ENCODE measurements around the gene SUGP2.

DNA sequence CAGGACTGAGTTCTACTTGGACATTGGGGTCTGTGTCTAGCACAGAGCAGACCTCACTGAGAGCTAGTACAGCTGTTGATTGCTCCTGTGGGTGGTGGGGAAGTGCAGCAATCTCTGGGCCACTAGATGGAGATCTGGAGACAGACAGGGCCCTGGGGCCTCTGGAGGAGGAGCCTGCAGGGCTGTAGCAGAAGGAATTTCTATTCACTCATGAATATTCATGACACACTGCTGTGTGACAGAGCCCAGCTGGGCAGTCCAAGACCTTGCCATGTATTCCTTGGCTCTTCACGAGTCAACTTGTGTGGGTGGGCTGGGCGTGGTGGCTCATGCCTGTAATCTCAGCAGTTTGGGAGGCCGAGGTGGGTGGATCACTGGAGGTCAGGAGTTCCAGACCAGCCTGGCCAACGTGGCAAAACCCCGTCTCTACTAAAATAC lies 37.5 kb downstream of the SUGP2 start:
- TF ChIP-seq, protein P1, sequence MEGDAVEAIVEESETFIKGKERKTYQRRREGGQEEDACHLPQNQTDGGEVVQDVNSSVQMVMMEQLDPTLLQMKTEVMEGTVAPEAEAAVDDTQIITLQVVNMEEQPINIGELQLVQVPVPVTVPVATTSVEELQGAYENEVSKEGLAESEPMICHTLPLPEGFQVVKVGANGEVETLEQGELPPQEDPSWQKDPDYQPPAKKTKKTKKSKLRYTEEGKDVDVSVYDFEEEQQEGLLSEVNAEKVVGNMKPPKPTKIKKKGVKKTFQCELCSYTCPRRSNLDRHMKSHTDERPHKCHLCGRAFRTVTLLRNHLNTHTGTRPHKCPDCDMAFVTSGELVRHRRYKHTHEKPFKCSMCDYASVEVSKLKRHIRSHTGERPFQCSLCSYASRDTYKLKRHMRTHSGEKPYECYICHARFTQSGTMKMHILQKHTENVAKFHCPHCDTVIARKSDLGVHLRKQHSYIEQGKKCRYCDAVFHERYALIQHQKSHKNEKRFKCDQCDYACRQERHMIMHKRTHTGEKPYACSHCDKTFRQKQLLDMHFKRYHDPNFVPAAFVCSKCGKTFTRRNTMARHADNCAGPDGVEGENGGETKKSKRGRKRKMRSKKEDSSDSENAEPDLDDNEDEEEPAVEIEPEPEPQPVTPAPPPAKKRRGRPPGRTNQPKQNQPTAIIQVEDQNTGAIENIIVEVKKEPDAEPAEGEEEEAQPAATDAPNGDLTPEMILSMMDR (IDR thresholded peaks at IDR 0.05) = no peak
- TF ChIP-seq POLR2A (IDR thresholded peaks at IDR 0.05) = no peak
- no peak for TF ChIP-seq EP300 (IDR thresholded peaks at IDR 0.05)
